Measurements from ENCODE around the gene NENF. TPM values are rescaled to one million over a fixed set of nuclear protein-coding genes. Genes with fewer than 3 reads are reported as not detected.

NENF gene
- polyA plus RNA-seq, 1 experiment, result 73.4 TPM

DNA sequence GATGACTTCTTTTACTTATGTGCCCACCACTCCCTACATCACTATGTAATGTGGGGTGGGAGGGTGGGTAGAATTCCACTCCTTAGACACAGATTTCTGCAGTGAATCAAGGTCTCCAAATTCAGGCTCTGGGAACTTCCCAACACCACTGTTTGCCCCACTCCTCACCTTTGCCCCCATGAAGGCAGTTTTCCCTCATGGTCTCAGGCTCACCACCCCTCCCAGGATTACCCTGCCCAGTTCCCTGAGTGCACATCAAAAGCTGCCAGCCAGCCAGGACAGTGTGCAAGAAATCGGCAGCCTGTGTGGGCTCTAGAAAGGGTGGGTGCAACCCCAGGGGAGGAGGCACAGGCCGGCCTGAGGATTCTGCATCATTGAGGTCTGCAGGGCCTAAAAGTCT is 14.8 kb downstream of the NENF start:
- H3K27me3 ChIP-seq (ENCODE audit: control insufficient read depth, insufficient read depth, low read length), result no peaks in the 10 kb centered on the region
- POLR2A ChIA-PET, result no interaction called here
- H3K4me3 ChIP-seq (ENCODE audit: low read depth, low read length), result no peak overlapping the region
- no peak for TF ChIP-seq CTCF (IDR thresholded peaks at IDR 0.05; ENCODE audit: low read depth, low read length)
- H3K9me3 ChIP-seq (ENCODE audit: control insufficient read depth, insufficient read depth, low read length), result no peaks in the 10 kb centered on the region
- H3K27ac ChIP-seq (ENCODE audit: low read depth, low read length), result no peak overlapping the region
- DNase-seq (ENCODE audit: low read depth, low spot score), result no peak
- CTCF ChIA-PET, result no interaction called here

DNA sequence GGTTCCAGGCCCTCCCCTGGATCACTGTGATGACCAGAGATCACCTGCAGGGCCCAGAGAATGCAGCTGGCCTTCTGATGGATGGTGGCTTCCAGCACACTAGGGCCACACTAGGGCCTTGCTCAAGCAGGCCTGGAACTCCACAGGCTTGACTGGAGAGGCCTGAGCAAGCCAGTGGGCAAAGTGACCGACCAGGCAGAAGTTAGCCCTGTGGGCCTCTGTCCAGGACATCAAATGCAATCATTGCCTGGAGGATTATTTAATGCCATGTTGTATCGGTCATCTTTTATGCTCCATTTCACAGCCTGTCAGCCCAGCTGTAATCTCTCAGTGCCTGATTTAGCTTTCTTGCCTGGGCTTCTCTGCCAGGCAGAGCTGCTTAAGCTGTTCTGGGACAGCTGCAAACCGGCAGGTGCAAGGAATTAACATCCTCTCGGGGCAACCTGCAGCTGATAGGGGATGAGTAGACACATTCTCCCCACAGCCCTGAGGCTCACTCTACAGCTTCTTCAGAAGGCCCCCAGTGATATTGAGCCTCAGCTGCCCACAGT is 17.7 kb downstream of the NENF start:
- Histone ChIP-seq H3K9me3 (ENCODE audit: control insufficient read depth, insufficient read depth, low read length) (no peaks in the 10 kb centered on the region), H3K27me3 (ENCODE audit: control insufficient read depth, insufficient read depth, low read length) (no peaks in the 10 kb centered on the region), H3K27ac (ENCODE audit: low read depth, low read length) (no peak overlapping the region), H3K4me3 (ENCODE audit: low read depth, low read length) (no peak overlapping the region)
- TF ChIP-seq CTCF (IDR thresholded peaks at IDR 0.05; ENCODE audit: low read depth, low read length), result no peak
- DNase-seq (ENCODE audit: low read depth, low spot score), result no peak
- ChIA-PET CTCF (interaction anchor here (8.1 kb wide), 1 partner anchor 379 kb away, joined by 283 read pairs; no protein-coding TSS in a partner anchor), POLR2A (no interaction called here)

DNA sequence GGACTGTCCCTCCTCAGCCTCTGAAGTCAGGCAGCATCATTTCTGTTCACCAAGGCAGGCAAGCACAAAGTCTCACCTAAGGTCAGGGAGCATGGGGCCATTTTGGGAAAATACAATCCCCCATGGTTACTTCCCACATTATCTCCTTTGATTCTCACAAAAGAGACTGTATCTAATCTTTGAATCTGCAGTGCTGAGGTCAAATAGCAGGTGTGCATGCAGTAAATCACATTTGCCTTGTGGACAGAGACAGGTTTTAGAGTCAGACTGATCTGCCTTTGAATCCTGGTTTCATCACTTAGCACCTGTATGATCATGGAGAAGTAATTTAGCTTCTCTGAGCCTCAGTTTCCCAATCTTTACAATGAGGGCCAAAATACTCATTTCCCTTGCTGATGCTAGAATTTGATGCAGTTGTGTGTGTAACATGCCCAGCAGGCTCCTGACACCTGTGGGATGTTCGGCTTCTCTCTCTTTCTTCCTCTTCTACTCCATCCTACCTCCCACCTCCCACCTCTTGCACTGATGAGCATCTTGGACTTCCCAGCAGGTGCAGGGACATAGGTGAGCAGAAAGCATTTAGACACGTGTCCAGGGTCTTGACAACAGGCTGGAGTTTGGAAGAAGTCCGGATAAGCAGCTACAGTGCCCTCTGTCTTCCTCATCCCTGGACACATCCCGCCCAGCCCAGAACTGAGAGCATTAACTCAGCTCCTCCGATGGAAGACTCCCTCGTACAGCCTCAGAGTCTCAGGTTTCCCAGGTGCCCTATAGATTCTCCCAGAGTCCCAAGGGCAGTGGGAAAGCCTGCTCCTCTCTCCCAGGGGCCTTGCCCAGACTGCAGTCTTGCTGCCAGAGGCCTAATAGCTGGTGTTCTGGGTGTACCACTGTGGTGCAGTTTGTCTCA is 18.9 kb downstream of the NENF start:
- H3K27ac ChIP-seq (ENCODE audit: low read depth, low read length), result no peak overlapping the region
- no peak for DNase-seq (ENCODE audit: low read depth, low spot score)
- POLR2A ChIA-PET, result no interaction called here
- H3K27me3 ChIP-seq (ENCODE audit: control insufficient read depth, insufficient read depth, low read length), result no peaks in the 10 kb centered on the region
- CTCF ChIA-PET, result interaction anchor here (0.6 to 8.1 kb wide), 5 partner anchors 158 to 753 kb away, joined by 3 to 283 read pairs (median 4); no protein-coding TSS in a partner anchor
- H3K4me3 ChIP-seq (ENCODE audit: low read depth, low read length), result no peak overlapping the region
- TF ChIP-seq CTCF (IDR thresholded peaks at IDR 0.05; ENCODE audit: low read depth, low read length), result no peak
- H3K9me3 ChIP-seq (ENCODE audit: control insufficient read depth, insufficient read depth, low read length), result no peaks in the 10 kb centered on the region

GRCh38 chr1:212452323-212453155 is 19.8 kb downstream of the NENF start:
- ChIA-PET CTCF (interaction anchor here (0.6 to 8.1 kb wide), 8 partner anchors 24 to 754 kb away, joined by 3 to 283 read pairs (median 4); partner anchors contain the start of genes DTL and INTS7), POLR2A (no interaction called here)
- H3K9me3 ChIP-seq (ENCODE audit: control insufficient read depth, insufficient read depth, low read length), result peaks cover under 1% of the 10 kb centered on the region; the same call in 1 of the 2 replicates
- no peak for DNase-seq (ENCODE audit: low read depth, low spot score)
- no peak overlapping the region for H3K4me3 ChIP-seq (ENCODE audit: low read depth, low read length)
- H3K27ac ChIP-seq (ENCODE audit: low read depth, low read length), result no peak overlapping the region
- no peaks in the 10 kb centered on the region for H3K27me3 ChIP-seq (ENCODE audit: control insufficient read depth, insufficient read depth, low read length)
- no peak for TF ChIP-seq CTCF (IDR thresholded peaks at IDR 0.05; ENCODE audit: low read depth, low read length)

All from AG04450 (cell line).